Measurements from ENCODE around the gene RPL36. TPM values are rescaled to one million over a fixed set of nuclear protein-coding genes. Genes with fewer than 3 reads are reported as not detected.
"Not testable (repeated sequence)": the region's sequence is repeated elsewhere in the genome, so short reads cannot be mapped to it uniquely, and the experiment has no call there.

RPL36 gene
- polyA plus RNA-seq, 1 donor, result 1,417 TPM

DNA sequence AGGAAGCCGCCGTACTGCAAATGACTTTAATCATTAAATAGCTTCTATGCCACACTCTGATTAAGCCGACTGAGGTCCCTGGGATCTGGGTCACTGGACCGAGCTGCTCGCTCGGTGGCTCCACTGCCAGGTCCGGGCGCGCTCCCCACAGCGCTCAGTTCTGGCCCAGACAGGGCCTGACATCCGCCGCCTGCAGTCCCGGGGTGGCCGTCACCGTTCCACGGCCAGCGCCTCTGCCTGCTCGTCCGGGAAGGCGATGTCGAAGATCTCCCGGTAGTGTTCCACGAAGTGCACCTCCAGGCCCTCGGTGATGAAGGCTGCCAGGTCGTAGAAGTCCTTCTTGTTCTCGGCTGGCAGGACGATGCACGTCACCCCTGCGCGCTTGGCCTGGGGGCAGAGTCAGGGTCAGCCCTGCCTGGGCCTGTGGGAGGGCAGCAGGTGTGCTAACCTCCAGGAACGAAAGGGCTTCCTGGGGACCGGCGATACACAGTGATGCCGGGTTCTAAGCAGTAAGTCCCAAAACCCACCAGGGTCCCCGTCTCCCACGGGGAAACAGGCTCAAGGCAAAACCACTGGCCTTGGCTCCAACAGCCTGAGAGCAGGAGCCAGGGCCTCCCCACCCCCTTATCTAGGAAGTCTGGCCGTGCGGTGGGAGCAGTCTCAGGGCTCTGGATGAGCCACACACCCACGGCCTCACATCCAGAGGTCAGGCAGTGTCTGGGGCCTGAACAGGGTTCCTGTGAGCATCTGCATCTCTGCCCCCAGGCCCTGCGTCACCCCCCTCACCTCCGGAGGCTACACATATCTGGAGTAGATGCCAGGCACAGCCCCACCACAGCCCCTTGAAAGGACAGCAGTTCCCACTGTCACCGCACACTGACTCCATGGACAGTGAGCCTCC is 2.0 kb downstream of the RPL36 start:
- DNase-seq, result no peak

GRCh38 chr19:5692723-5693194 is 2.7 kb downstream of the RPL36 start:
- no peak for DNase-seq

GRCh38 chr19:5693195-5694166 is 3.4 kb downstream of the RPL36 start:
- no peak for DNase-seq

- no peak for DNase-seq
Observed at GRCh38 chr19:5694167-5694955, 4.3 kb downstream of the RPL36 start.

GRCh38 chr19:5694956-5695648 is 5.0 kb downstream of the RPL36 start:
- no peak for DNase-seq

GRCh38 chr19:5695649-5696195 is 5.6 kb downstream of the RPL36 start:
- DNase-seq, result no peak

DNA sequence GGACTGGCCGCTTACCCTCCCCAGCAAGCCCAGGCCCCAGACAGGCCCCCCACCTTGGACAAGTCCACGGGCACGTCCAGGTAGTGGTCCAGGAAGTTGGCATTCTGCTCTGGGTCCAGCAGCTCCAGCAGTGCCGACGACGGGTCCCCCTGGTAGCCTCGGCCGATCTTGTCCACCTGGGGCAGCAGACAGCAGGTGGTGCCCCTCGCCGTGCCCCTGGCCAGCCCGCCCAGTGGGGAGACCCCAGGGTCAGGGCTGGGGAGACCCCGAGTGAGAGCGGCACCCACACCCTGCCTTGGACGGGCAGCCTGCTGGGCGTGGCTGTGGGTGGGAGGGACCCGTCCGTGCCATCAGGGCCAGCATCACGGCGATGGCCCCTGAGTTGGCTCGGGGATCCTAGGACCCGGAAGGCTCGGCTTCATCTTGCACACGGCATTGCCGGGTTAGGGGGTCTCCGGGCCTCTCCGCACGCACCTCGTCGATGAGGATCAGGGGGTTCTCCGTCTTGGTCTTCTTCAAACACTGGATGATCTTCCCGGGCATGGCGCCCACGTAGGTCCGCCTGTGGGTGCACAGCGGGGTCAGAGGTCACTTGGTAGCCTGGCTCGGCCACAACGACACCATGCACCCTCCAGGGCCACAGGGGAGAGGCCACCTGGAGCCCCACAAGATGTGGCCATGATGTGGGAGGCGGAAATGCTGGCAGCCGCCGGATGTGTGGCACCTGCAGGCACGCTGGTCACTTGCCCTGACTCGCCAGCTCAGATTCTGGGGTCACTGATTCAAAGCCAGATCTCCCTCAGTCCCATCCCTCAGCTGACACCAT is 6.3 kb downstream of the RPL36 start:
- no peak for DNase-seq

GRCh38 chr19:5697022-5697889 is 7.2 kb downstream of the RPL36 start:
- no peak for DNase-seq

DNA sequence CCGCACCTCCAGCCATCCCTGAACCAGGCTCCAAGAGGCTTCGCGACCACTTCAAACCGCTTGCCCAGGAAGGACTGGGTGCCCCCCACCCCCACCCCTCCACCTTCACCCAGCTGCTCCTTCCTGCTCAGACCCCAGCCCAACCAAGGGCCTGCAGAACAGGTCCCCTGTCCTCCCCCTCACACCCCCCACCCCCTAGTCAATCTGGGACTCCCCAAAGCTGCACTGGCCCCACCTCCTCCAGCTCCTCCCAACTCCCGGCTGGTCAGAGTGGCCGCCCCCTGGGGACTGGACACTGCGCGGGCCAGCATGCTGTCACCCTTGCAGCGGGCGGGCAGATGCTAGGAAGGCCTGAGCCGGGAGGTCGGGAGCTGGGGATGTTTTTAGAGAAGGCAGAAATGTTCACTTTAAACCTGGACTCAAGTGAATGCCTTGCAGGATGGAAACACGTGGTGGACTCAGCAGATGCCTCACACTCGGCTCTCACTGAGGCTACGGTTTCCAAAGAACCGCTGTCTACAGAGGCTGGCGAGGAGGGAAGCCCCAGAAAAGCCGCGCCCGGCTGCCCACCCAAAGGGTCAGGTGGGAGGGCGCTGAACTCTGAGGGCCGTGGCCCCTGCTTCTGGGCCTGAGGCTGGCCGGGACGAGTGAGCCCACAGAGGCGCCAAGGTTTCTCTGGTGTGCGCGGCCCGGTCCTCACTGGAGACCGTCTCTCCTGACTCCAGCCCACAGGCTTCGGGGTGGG is 8.0 kb downstream of the RPL36 start:
- DNase-seq, result no peak

GRCh38 chr19:5698635-5699422 is 8.7 kb downstream of the RPL36 start:
- no peak for DNase-seq

- DNase-seq, result no peak
Observed at GRCh38 chr19:5700455-5701092, 10.5 kb downstream of the RPL36 start.

DNA sequence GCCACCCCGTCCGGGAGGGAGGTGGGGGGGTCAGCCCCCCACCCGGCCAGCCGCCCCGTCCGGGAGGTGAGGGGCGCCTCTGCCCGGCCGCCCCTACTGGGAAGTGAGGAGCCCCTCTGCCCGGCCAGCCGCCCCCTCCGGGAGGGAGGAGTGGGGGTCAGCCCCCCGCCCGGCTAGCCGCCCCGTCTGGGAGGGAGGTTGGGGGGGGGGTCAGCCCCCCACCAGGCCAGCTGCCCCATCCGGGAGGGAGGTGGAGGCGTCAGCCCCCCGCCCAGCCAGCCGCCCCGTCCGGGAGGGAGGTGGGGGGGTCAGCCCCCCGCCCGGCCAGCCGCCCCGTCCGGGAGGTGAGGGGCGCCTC is 11.9 kb downstream of the RPL36 start:
- DNase-seq, result not testable (repeated sequence)

DNA sequence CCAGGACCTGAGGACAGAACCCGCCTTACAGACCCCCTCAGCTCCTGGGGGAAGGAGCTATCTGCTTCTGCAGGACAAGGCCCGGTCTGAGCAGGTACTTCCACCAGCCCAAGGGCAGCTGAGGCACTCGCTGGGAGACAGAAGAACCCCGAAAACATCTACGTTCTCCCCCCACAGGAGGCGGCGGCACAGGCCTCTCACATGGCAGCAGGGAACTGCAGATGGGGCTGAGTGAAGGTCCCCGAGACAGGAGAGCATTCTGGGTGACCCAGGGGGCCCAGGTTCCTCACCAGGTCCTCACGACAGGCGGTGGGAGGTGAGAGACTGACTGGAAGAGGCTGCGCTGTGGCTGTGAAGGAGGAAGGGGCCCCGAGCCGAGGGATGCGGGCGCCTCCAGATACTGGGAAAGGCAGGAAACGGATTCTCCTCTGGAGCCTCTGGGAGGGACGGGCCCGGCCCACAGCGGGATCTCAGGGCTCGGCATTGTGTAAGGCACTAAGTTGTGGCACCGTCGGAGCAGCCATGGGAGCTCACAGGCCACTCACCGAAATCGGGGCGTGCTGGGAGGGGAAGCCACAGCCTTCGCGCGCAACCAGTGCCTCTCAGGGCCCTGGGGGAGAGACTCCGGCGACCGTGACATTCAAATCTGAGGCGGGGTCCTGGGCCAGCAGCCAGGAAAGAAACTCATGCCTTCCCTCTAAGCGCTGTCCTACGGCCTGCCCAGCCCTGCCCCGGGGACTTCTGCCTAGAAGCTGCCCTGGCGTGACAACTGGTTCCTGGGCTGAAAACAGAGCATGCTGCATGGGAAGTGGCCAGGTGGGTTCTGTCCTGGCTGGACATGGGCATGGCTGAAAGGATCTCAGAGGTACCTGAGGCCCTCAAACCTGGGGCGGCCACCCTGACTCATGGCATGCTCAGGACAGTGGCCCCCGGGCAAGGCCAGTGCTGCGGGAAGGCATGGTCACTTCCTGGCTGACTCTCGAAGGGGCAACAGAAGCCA is 14.0 kb downstream of the RPL36 start:
- DNase-seq, result no peak

DNA sequence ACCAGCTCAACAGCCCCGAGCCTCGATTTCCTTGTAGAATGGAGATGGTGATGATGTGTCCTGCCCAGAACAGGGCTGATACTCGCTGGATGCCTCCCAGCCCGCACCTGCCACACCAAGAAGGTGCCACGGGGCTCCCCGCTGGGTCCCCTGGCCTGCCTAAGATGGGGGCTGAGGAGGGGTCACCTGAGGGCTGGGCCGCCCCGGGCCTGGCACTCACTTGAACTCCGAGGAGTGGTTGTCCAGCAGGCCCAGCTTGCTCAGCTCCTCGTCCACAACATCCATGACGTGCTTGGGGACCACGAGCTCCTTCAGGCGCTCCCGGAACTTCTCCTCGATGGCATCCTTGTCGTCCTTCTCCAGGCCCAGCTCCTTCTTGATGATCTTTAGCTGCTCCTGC is 15.5 kb downstream of the RPL36 start:
- no peak for DNase-seq

DNA sequence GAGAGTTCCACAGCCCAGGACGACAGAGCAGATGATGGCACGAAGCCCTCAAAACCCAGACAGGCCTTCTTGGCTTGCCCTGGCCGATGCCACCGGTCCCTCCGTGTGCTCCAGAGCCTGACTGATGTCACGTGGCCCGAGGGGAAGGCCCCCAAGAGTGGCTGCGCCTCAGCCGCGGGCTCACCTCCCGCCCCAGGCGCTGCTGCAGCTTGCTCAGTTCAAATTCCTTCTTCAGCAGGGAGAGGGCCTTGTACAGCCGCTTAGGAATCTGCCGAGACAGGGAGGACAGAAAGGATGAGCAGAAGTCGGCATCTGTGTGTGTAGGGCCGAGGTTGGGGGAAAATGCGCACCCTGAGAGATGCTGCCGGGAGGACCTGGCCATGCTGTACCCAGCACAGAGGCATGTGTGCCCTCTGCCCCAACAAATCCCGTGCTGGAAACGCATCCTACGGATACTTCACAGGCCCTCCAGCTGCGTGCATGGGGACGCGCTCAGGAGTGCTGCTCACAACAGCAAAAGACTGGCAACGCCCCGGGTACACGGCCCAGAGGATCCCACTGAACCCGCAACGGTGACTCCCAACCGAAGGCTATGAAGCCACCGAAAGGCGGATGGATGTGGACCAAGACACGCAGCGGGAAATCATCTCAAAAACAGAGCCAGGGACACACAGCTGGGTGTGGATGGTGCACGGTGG is 16.9 kb downstream of the RPL36 start:
- DNase-seq, result no peak

Data from hindlimb muscle (tissue), 1 donor.